T-helper 1 cell treated with Interleukin-12 subunit alpha and Interleukin-12 subunit beta and Interleukin-4 antibody, amounts not matched to agents 30 ng/mL and 1 ng/mL, for 36 hours (primary cell): ENCODE measurements around the gene DNAJB12. TPM values are rescaled to one million over a fixed set of nuclear protein-coding genes. Genes with fewer than 3 reads are reported as not detected.

Experiments
- intact Hi-C: fragments of 100-400 bp; cut with micrococcal nuclease; formaldehyde crosslinking; loops from one replicate; pipeline ENCODE4 v1.15.1; 2024
- total RNA-seq: library from RNA; stranded (reverse); gene quantifications from 2 replicates; pipeline ENCODE4 v1.2.3, GENCODE V29; 2022

Gene DNAJB12
- total RNA-seq, 1 donor from 2014 or later, result 38.3 TPM

GRCh38 chr10:72333112-72334015, 21.4 kb downstream of the DNAJB12 start:
- intact Hi-C loops, result loop anchor here (2.0 kb wide), 2 partner anchors 119 to 249 kb away; no protein-coding TSS in a partner anchor

- intact Hi-C loops, result no loop called here
Observed at GRCh38 chr10:72332423-72333111, 22.2 kb downstream of the DNAJB12 start.

GRCh38 chr10:72331575-72332422, 22.9 kb downstream of the DNAJB12 start:
- intact Hi-C loops, result no loop called here

- intact Hi-C loops, result no loop called here
Observed at GRCh38 chr10:72330069-72330426, 24.7 kb downstream of the DNAJB12 start.

GRCh38 chr10:72329290-72330068, 25.2 kb downstream of the DNAJB12 start:
- intact Hi-C loops, result no loop called here

GRCh38 chr10:72328829-72329204, 25.9 kb downstream of the DNAJB12 start:
- intact Hi-C loops, result loop anchor here (1.0 kb wide), 1 partner anchor 9 kb away; no protein-coding TSS in a partner anchor

GRCh38 chr10:72328045-72328828, 26.5 kb downstream of the DNAJB12 start:
- intact Hi-C loops, result loop anchor here (1.0 kb wide), 1 partner anchor 8 kb away; no protein-coding TSS in a partner anchor

- intact Hi-C loops, result loop anchor here (1.0 to 2.0 kb wide), 4 partner anchors 54 to 430 kb away; partner anchors contain the start of gene DDIT4
Observed at GRCh38 chr10:72326665-72327603, 27.8 kb downstream of the DNAJB12 start.

GRCh38 chr10:72325243-72326175, 29.2 kb downstream of the DNAJB12 start:
- intact Hi-C loops, result loop anchor here (1.0 to 2.0 kb wide), 3 partner anchors 52 to 429 kb away; partner anchors contain the start of gene DDIT4

- intact Hi-C loops, result no loop called here
Observed at GRCh38 chr10:72323771-72324191, 30.9 kb downstream of the DNAJB12 start.

GRCh38 chr10:72323108-72323749, 31.5 kb downstream of the DNAJB12 start:
- intact Hi-C loops, result no loop called here

- intact Hi-C loops, result no loop called here
Observed at GRCh38 chr10:72322280-72323058, 32.2 kb downstream of the DNAJB12 start.

- intact Hi-C loops, result no loop called here
Observed at GRCh38 chr10:72322030-72322279, 32.8 kb downstream of the DNAJB12 start.

GRCh38 chr10:72321248-72322029, 33.3 kb downstream of the DNAJB12 start:
- intact Hi-C loops, result no loop called here

GRCh38 chr10:72320676-72321247, 34.0 kb downstream of the DNAJB12 start:
- intact Hi-C loops, result loop anchor here (1.0 kb wide), 5 partner anchors 8 to 72 kb away; no protein-coding TSS in a partner anchor
